Pancreas (tissue), 10 donors: ENCODE results near the gene ITSN1. TPM values are rescaled to one million over a fixed set of nuclear protein-coding genes. Genes with fewer than 3 reads are reported as not detected.

Experiments
- ATAC-seq, 4 donors: fragments of 200-7000 bp; cut with Tn5 transposase; one replicate each; pipeline versions ENCODE4 v1.8.0 to v1.9.1; 2020; ENCODE audit warnings: mild to moderate bottlenecking in 4 of 4, moderate library complexity in 4 of 4
- DNase-seq, 6 donors: peaks; one replicate each; pipeline ENCODE4 v3.0.0-alpha.2; 2020
- FAIRE-seq: peaks from 2 replicates; lab custom pipeline; 2012; peaks lifted over from hg19 to GRCh38; lab: Jason Lieb, UNC
- H3K27ac ChIP-seq, 4 donors: fragments of 200-600 bp; sonication (generic); 1 replicate in 3 of 4; 2 replicates in 1 of 4; pipeline versions ENCODE4 v1.5.0 to v1.8.0; 2020
- H3K27me3 ChIP-seq, 4 donors: fragments of 200-600 bp; one replicate each; pipeline ENCODE4 v1.8.0; 2021
- H3K36me3 ChIP-seq, 3 donors: fragments of 200-600 bp; sonication (generic) in 1 of 3; one replicate each; pipeline versions ENCODE4 v1.5.0 to v1.8.0; 2020 to 2021
- H3K4me1 ChIP-seq, 3 donors: fragments of 200-600 bp; one replicate each; pipeline ENCODE4 v1.8.0; 2021
- H3K4me3 ChIP-seq, 4 donors: fragments of 200-600 bp; sonication (generic) in 2 of 4; one replicate each; pipeline versions ENCODE4 v1.5.0 to v1.8.0; 2020 to 2021
- H3K9me3 ChIP-seq, 4 donors: fragments of 200-600 bp; one replicate each; pipeline ENCODE4 v1.8.0; 2021
- CTCF ChIP-seq, 4 donors: fragments of 200-600 bp; sonication (generic) in 3 of 4; IDR thresholded peaks; one replicate each; pipeline versions ENCODE4 v1.5.0 to v1.8.0; 2021; ENCODE audit warnings: antibody characterized with exemption in 4 of 4
- WGBS, 2 donors: extraction: QIAGEN DNeasy Blood & Tissue Kit; methylation state at CpG; one replicate each; pipeline ENCODE4 v1.1.7; 2013; 5-methylcytosine and 5-hydroxymethylcytosine counted together
- intact Hi-C, 3 donors: fragments of 100-400 bp; cut with DNase I; formaldehyde crosslinking; loops; one replicate each; pipeline versions ENCODE4 v1.11.1 to v1.14.2; 2022
- polyA plus RNA-seq, 2 donors: library from polyadenylated mRNA; stranded (reverse); fragments of 200-250 nt; gene quantifications; one replicate each; pipeline ENCODE4 v1.2.3, GENCODE V29; 2013
- total RNA-seq, 6 donors: library from RNA; stranded (reverse); fragmentation: NEBNext Ultra II Directional in 4 of 6; extraction: Animal tissue kit (Norgen Biotek cat#: 25700) in 4 of 6; gene quantifications; one replicate each; pipeline versions ENCODE4 v1.2.1 to v1.2.4, GENCODE V29; 2021 to 2023
- donor health status: healthy with polysubstance abuse.
- donor health status: DM: no; HTN: no; CAD: no; lungs with moderate emphysema.
- donor health status: DM: no; HTN: no; CAD: no.
- donor health status: control.
- donor health status: control.
- donor health status: Bipolar disorder and iron deficiency.
- donor health status: DM: yes; HTN: yes; CAD: no.
- donor health status: DM: no; HTN: no; CAD: no.
- donor health status: DM: no; HTN: no; CAD: no.
- donor health status: DM: yes; HTN: yes; CAD: no.

The ITSN1 gene
- total and polyA plus RNA-seq, 8 donors, result 3.5 to 19.4 (median 6.0) TPM

DNA sequence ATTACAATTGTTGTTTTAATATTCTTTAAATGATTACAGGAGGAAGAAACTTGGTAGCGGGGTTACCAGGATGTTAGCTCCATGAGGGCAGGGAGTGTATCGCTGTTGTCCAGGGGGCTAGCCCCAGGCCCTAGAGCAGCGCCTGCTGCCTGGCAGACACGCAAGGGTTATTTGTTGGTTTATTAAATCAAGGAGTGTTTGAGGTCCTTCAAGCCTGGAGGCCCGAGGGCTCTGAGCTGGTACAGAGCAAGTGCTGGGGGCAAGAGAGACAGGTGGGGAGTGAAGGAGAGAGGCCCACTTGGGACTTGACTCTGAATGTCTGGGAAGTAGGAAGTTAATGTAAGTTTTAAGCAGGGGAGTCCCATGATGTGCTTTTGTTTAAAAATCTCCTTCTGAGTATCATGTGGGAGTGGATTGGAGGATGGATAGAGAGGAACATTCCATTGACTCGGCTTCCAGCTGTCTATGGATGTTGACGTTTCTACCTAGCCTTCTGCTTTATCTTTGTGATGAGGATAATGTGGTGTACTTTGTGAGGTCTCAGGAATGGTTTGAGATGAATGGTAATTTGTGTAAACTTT is 8.7 kb downstream of the ITSN1 start:
- Histone ChIP-seq H3K36me3 (no peaks in the 10 kb centered on the region), H3K4me3 (no peak overlapping the region), H3K9me3 (no peaks in the 10 kb centered on the region), H3K4me1 (peaks cover 0 to 6% (median 0%) of the 10 kb centered on the region in 3 donors), H3K27me3 (no peaks in the 10 kb centered on the region), H3K27ac (no peak overlapping the region)
- 81 to 88% methylated on average over 7 of the region's 7 CpGs for WGBS, 2 donors
- FAIRE-seq (no peak), DNase-seq (no peak), ATAC-seq (no peak)
- intact Hi-C loops, result no loop called here
- TF ChIP-seq CTCF (IDR thresholded peaks at IDR 0.05), result no peak

GRCh38 chr21:33651965-33652680 is 9.8 kb downstream of the ITSN1 start:
- TF ChIP-seq CTCF (IDR thresholded peaks at IDR 0.05), result no peak
- H3K27me3 ChIP-seq, result no peaks in the 10 kb centered on the region
- no peak overlapping the region for H3K4me3 ChIP-seq
- DNase-seq (no peak), ATAC-seq (no peak), FAIRE-seq (no peak)
- H3K36me3 ChIP-seq, result no peaks in the 10 kb centered on the region
- H3K4me1 ChIP-seq, result peaks cover 0 to 10% (median 0%) of the 10 kb centered on the region in 3 donors
- 85 to 89% methylated on average over 8 of the region's 8 CpGs for WGBS, 2 donors
- intact Hi-C loops, result no loop called here
- H3K9me3 ChIP-seq, result no peaks in the 10 kb centered on the region
- no peak overlapping the region for H3K27ac ChIP-seq

GRCh38 chr21:33654412-33654811 is 12.1 kb downstream of the ITSN1 start:
- intact Hi-C loops, result no loop called here

GRCh38 chr21:33655588-33656221 is 13.4 kb downstream of the ITSN1 start:
- ATAC-seq (peak; percentile 61 to 80 (median 71)), DNase-seq (no peak), FAIRE-seq (no peak)
- Histone ChIP-seq H3K27ac (peak overlapping the region in 2 of 4 donors; percentile 31 to 48), H3K27me3 (no peaks in the 10 kb centered on the region), H3K4me1 (peaks cover 0 to 7% (median 0%) of the 10 kb centered on the region in 3 donors), H3K9me3 (no peaks in the 10 kb centered on the region), H3K36me3 (no peaks in the 10 kb centered on the region), H3K4me3 (no peak overlapping the region)
- intact Hi-C loops, result no loop called here
- WGBS, 2 donors, result 59% methylated on average over 8 of the region's 8 CpGs
- TF ChIP-seq CTCF (IDR thresholded peaks at IDR 0.05), result no peak

More at GRCh38 chr21:33654412-33654811, 12.1 kb downstream of the ITSN1 start:
- H3K36me3 ChIP-seq, result no peaks in the 10 kb centered on the region
- H3K27me3 ChIP-seq, result no peaks in the 10 kb centered on the region
- no peak for ATAC-seq
- H3K4me1 ChIP-seq, result peaks cover 0 to 7% (median 0%) of the 10 kb centered on the region in 3 donors
- no peaks in the 10 kb centered on the region for H3K9me3 ChIP-seq
- DNase-seq, result no peak
- TF ChIP-seq CTCF (IDR thresholded peaks at IDR 0.05), result no peak
- H3K4me3 ChIP-seq, result no peak overlapping the region
- no peak for FAIRE-seq
- H3K27ac ChIP-seq, result no peak overlapping the region
- WGBS, 2 donors, result 84 to 88% methylated on average over 4 of the region's 4 CpGs
